ENCODE measurements around the gene FES.

DNA sequence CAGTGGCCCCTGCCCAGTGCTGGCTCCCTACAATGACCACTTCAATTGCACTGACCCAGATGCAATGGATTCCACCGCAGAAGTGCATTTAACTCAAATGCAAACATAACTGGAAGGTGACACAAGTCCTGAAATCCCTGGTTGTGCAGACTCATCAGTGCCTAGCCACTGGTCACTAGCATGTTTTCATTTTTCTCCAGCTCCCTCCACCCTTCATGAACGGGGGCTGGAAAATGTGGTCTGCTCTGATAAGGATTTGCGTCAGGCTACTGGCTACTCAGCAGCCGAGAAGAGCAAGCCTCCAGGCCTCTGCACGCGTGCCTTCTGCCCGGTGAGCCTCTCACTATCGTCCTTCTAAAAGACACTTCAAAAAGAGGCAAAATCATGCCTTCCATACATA lies 43.4 kb upstream of the FES start:
- TF ChIP-seq, protein P1, sequence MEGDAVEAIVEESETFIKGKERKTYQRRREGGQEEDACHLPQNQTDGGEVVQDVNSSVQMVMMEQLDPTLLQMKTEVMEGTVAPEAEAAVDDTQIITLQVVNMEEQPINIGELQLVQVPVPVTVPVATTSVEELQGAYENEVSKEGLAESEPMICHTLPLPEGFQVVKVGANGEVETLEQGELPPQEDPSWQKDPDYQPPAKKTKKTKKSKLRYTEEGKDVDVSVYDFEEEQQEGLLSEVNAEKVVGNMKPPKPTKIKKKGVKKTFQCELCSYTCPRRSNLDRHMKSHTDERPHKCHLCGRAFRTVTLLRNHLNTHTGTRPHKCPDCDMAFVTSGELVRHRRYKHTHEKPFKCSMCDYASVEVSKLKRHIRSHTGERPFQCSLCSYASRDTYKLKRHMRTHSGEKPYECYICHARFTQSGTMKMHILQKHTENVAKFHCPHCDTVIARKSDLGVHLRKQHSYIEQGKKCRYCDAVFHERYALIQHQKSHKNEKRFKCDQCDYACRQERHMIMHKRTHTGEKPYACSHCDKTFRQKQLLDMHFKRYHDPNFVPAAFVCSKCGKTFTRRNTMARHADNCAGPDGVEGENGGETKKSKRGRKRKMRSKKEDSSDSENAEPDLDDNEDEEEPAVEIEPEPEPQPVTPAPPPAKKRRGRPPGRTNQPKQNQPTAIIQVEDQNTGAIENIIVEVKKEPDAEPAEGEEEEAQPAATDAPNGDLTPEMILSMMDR (IDR thresholded peaks at IDR 0.05): no peak
- no peak for TF ChIP-seq POLR2A (IDR thresholded peaks at IDR 0.05)

Data from Peyer's patch (tissue), 4 donors.